HepG2 (cell line): ENCODE measurements around the gene PEPD.

Experiments
- DMAP1 ChIP-seq: IDR thresholded peaks from 2 replicates; pipeline ENCODE4 v1.6.1; 2016
- PITX1 ChIP-seq: sonication (generic); formaldehyde crosslinking; IDR thresholded peaks from 2 replicates; pipeline ENCODE4 v1.5.1; 2020; ENCODE audit warnings: mild to moderate bottlenecking, missing genetic modification reagents
- TF ChIP-seq, protein P1 (sequence below): sonication (generic); formaldehyde crosslinking; IDR thresholded peaks from 2 replicates; pipeline ENCODE4 v1.4.0; 2020; ENCODE audit warnings: missing genetic modification reagents
- TF ChIP-seq, protein P2 (sequence below): sonication (generic); formaldehyde crosslinking; IDR thresholded peaks from 2 replicates; pipeline ENCODE4 v1.5.0; 2020; ENCODE audit warnings: mild to moderate bottlenecking, missing genetic modification reagents, moderate library complexity

DNA sequence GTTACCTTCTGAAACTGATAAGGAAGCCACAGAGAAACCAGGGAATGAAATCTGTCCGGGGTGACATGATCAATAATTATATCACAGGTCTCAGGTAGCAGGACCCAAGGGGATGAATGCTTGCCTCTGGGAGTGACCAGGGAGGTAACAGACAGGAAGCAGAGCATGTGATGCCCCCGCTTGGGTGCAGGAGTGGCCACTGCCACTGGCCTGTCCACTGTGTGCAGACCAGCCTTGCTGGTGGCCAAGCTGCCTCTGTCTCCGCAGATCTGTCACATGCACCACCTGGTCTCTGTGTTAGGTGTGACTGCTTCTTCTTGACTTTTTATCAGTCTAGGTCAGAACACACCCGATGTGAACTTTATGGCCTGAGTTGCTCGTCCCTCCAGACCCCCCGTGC lies 71.8 kb downstream of the PEPD start:
- TF ChIP-seq DMAP1 (no peak), PITX1 (CRISPR knock-in tag) (no peak)
- TF ChIP-seq, protein P1, sequence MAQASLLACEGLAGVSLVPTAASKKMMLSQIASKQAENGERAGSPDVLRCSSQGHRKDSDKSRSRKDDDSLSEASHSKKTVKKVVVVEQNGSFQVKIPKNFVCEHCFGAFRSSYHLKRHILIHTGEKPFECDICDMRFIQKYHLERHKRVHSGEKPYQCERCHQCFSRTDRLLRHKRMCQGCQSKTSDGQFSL (CRISPR knock-in tag), result no peak
- TF ChIP-seq, protein P2, sequence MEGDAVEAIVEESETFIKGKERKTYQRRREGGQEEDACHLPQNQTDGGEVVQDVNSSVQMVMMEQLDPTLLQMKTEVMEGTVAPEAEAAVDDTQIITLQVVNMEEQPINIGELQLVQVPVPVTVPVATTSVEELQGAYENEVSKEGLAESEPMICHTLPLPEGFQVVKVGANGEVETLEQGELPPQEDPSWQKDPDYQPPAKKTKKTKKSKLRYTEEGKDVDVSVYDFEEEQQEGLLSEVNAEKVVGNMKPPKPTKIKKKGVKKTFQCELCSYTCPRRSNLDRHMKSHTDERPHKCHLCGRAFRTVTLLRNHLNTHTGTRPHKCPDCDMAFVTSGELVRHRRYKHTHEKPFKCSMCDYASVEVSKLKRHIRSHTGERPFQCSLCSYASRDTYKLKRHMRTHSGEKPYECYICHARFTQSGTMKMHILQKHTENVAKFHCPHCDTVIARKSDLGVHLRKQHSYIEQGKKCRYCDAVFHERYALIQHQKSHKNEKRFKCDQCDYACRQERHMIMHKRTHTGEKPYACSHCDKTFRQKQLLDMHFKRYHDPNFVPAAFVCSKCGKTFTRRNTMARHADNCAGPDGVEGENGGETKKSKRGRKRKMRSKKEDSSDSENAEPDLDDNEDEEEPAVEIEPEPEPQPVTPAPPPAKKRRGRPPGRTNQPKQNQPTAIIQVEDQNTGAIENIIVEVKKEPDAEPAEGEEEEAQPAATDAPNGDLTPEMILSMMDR (CRISPR knock-in tag), result no peak
